Endodermal cell (in vitro differentiated cells): ENCODE measurements around the gene MGAT5. TPM values are rescaled to one million over a fixed set of nuclear protein-coding genes. Genes with fewer than 3 reads are reported as not detected.
A peak's percentile ranks its signal among the peaks of the same experiment; 100 is the strongest.

Experiments used
- DNase-seq: peaks from one replicate; pipeline ENCODE4 v3.0.0-alpha.2; 2017
- H3K27ac ChIP-seq: 2 replicates; pipeline ENCODE4 v1.5.1; 2013; ENCODE audit warnings: mild to moderate bottlenecking, low read depth, low read length, moderate library complexity
- H3K27me3 ChIP-seq: 2 replicates; pipeline ENCODE4 v1.6.1; 2013; ENCODE audit warnings: mild to moderate bottlenecking, low read length, moderate library complexity; ENCODE audit not compliant: insufficient read depth, control insufficient read depth, poor library complexity, severe bottlenecking
- H3K36me3 ChIP-seq: 2 replicates; pipeline ENCODE4 v1.7.0; 2013; ENCODE audit warnings: mild to moderate bottlenecking, low read length, moderate library complexity; ENCODE audit not compliant: control insufficient read depth, insufficient read depth
- H3K4me1 ChIP-seq: one replicate; pipeline ENCODE4 v1.7.0; 2013; ENCODE audit warnings: low read length; ENCODE audit not compliant: control insufficient read depth, insufficient read depth
- H3K4me3 ChIP-seq: 2 replicates; pipeline ENCODE4 v1.5.1; 2013; ENCODE audit warnings: mild to moderate bottlenecking, low read length, moderate library complexity
- H3K9ac ChIP-seq: 2 replicates; pipeline ENCODE4 v1.6.1; 2013; ENCODE audit warnings: mild to moderate bottlenecking, low read length, moderate library complexity; ENCODE audit not compliant: poor library complexity, severe bottlenecking; ENCODE audit errors: extremely low read depth
- H3K9me3 ChIP-seq: 2 replicates; pipeline ENCODE4 v1.6.1; 2013; ENCODE audit warnings: mild to moderate bottlenecking, low read length, moderate library complexity; ENCODE audit not compliant: control insufficient read depth
- H3K27ac Mint-ChIP-seq: 2 replicates; pipeline ENCODE4 v1.8.0; 2020; ENCODE audit warnings: mixed read lengths
- H3K27me3 Mint-ChIP-seq: 2 replicates; pipeline ENCODE4 v1.8.0; 2021; ENCODE audit warnings: mild to moderate bottlenecking, mixed read lengths; ENCODE audit not compliant: insufficient read depth
- H3K36me3 Mint-ChIP-seq: 2 replicates; pipeline ENCODE4 v1.8.0; 2020; ENCODE audit warnings: low read depth, mixed read lengths
- H3K4me1 Mint-ChIP-seq: 2 replicates; pipeline ENCODE4 v1.8.0; 2020; ENCODE audit warnings: mixed read lengths
- H3K4me3 Mint-ChIP-seq: 2 replicates; pipeline ENCODE4 v1.8.0; 2020; ENCODE audit warnings: mild to moderate bottlenecking, moderate library complexity, mixed read lengths
- H3K9me3 Mint-ChIP-seq: 2 replicates; pipeline ENCODE4 v1.8.0; 2020; ENCODE audit warnings: mild to moderate bottlenecking, mixed read lengths
- WGBS, 2 experiments: methylation state at CpG; one replicate each; pipeline versions ENCODE4 v1.1.5 to v1.1.7; 2013; ENCODE audit warnings: missing lambda C conversion rate in 2 of 2, mixed read lengths in 1 of 2; ENCODE audit not compliant: insufficient coverage in 1 of 2, insufficient read length in 1 of 2; 5-methylcytosine and 5-hydroxymethylcytosine counted together
- total RNA-seq, 2 donors: library from RNA; stranded (reverse); fragmentation: NEBNext Ultra II Directional in 1 of 2; extraction: Animal tissue kit (Norgen Biotek cat#: 25700) in 1 of 2; gene quantifications; 2 replicates in 1 of 2; 3 replicates in 1 of 2; pipeline ENCODE4 v1.2.1, GENCODE V29; 2021
- TF ChIP-seq, protein P1 (sequence below): fragments of 200-600 bp; sonication (generic); conservative IDR thresholded peaks from 2 replicates; pipeline ENCODE4 v1.5.0; 2021; ENCODE audit warnings: antibody characterized with exemption, mild to moderate bottlenecking

Gene MGAT5
- total RNA-seq, 2 donors from 2014 or later, result 57.2 to 78.4 TPM

GRCh38 chr2:134431838-134432434, 178.1 kb downstream of the MGAT5 start:
- DNase-seq, result peak; percentile 66
- peak overlapping the region; percentile 26 for H3K27ac Mint-ChIP-seq
- peaks cover 18% of the 10 kb centered on the region for H3K4me1 ChIP-seq
- peak overlapping the region; percentile 50 for H3K27ac ChIP-seq
- H3K9me3 Mint-ChIP-seq, result no peaks in the 10 kb centered on the region
- H3K9me3 ChIP-seq, result no peaks in the 10 kb centered on the region
- H3K27me3 Mint-ChIP-seq, result no peaks in the 10 kb centered on the region
- H3K36me3 Mint-ChIP-seq, result peaks cover 40% of the 10 kb centered on the region
- H3K4me1 Mint-ChIP-seq, result peaks cover 34% of the 10 kb centered on the region
- H3K36me3 ChIP-seq, result peaks cover 8% of the 10 kb centered on the region
- H3K4me3 Mint-ChIP-seq, result no peak overlapping the region
- H3K27me3 ChIP-seq, result no peaks in the 10 kb centered on the region
- peak overlapping the region; percentile 53 for H3K4me3 ChIP-seq
- H3K9ac ChIP-seq, result no peak overlapping the region
- 30 to 50% methylated on average over 2 of the region's 2 CpGs for WGBS, 2 experiments
- TF ChIP-seq, protein P1, sequence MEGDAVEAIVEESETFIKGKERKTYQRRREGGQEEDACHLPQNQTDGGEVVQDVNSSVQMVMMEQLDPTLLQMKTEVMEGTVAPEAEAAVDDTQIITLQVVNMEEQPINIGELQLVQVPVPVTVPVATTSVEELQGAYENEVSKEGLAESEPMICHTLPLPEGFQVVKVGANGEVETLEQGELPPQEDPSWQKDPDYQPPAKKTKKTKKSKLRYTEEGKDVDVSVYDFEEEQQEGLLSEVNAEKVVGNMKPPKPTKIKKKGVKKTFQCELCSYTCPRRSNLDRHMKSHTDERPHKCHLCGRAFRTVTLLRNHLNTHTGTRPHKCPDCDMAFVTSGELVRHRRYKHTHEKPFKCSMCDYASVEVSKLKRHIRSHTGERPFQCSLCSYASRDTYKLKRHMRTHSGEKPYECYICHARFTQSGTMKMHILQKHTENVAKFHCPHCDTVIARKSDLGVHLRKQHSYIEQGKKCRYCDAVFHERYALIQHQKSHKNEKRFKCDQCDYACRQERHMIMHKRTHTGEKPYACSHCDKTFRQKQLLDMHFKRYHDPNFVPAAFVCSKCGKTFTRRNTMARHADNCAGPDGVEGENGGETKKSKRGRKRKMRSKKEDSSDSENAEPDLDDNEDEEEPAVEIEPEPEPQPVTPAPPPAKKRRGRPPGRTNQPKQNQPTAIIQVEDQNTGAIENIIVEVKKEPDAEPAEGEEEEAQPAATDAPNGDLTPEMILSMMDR, result no peak

DNA sequence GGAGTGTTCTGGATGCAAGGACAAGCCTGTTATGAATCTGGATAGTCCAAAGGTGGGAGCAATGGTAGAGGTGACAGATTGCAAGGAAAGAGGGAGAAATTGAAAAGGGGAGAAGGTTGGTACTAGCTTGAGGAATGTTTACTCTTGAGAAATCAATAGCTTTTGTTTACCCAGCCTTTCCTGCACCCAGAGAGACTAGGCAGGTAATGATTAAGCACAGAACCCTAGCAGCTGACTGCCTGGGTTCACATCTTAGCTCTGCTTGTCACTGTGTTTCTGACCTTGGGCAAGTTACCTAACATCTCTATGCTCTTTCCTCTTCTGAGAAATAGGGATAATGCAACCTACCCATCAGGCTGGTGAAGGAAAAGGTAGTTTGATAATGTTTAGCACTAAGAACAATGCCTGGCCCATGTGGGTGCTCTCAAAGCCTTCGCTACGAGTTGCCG, 178.6 kb downstream of the MGAT5 start:
- H3K9ac ChIP-seq, result no peak overlapping the region
- H3K9me3 ChIP-seq, result no peaks in the 10 kb centered on the region
- 95 to 100% methylated on average over 3 of the region's 3 CpGs for WGBS, 2 experiments
- Mint-ChIP-seq H3K27ac (peak overlapping the region; percentile 26), H3K36me3 (peaks cover 43% of the 10 kb centered on the region), H3K27me3 (no peaks in the 10 kb centered on the region), H3K4me3 (no peak overlapping the region), H3K9me3 (no peaks in the 10 kb centered on the region), H3K4me1 (peaks cover 34% of the 10 kb centered on the region)
- peaks cover 10% of the 10 kb centered on the region for H3K36me3 ChIP-seq
- peaks cover 18% of the 10 kb centered on the region for H3K4me1 ChIP-seq
- H3K27ac ChIP-seq, result peak overlapping the region; percentile 50
- peak overlapping the region; percentile 53 for H3K4me3 ChIP-seq
- no peaks in the 10 kb centered on the region for H3K27me3 ChIP-seq
- DNase-seq, result peak; percentile 61
- TF ChIP-seq, protein P1, result no peak

DNA sequence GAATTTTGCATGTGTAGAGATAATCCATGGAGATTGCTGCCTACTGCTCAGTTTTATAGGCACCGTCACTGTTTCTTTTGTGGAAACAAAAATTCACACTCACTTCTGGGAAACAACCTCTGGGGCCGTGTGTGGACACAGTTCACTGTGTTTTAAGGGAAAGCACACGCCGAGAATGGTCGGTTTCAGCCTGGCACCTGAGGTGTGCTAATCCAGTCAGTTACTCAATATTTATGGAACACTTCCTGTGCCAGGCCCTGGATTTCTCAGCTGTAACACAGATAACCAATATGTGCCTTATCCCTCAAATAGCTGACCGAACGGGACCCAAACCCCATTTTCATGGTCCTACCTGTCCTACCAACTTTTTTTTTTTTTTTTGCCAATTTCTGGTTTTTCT, 179.6 kb downstream of the MGAT5 start:
- Histone ChIP-seq H3K36me3 (peaks cover 11% of the 10 kb centered on the region), H3K4me1 (peaks cover 11% of the 10 kb centered on the region), H3K4me3 (no peak overlapping the region), H3K27ac (no peak overlapping the region), H3K9ac (no peak overlapping the region), H3K9me3 (no peaks in the 10 kb centered on the region), H3K27me3 (no peaks in the 10 kb centered on the region)
- H3K27me3 Mint-ChIP-seq, result no peaks in the 10 kb centered on the region
- H3K9me3 Mint-ChIP-seq, result no peaks in the 10 kb centered on the region
- peaks cover 34% of the 10 kb centered on the region for H3K4me1 Mint-ChIP-seq
- peaks cover 45% of the 10 kb centered on the region for H3K36me3 Mint-ChIP-seq
- DNase-seq, result no peak
- 92 to 98% methylated on average over 7 of the region's 7 CpGs for WGBS, 2 experiments
- no peak overlapping the region for H3K4me3 Mint-ChIP-seq
- no peak overlapping the region for H3K27ac Mint-ChIP-seq
- TF ChIP-seq, protein P1, result no peak
